ENCODE results near the gene SFXN4.
"Not testable (repeated sequence)": the region's sequence is repeated elsewhere in the genome, so short reads cannot be mapped to it uniquely, and the experiment has no call there.

SFXN4 gene

DNA sequence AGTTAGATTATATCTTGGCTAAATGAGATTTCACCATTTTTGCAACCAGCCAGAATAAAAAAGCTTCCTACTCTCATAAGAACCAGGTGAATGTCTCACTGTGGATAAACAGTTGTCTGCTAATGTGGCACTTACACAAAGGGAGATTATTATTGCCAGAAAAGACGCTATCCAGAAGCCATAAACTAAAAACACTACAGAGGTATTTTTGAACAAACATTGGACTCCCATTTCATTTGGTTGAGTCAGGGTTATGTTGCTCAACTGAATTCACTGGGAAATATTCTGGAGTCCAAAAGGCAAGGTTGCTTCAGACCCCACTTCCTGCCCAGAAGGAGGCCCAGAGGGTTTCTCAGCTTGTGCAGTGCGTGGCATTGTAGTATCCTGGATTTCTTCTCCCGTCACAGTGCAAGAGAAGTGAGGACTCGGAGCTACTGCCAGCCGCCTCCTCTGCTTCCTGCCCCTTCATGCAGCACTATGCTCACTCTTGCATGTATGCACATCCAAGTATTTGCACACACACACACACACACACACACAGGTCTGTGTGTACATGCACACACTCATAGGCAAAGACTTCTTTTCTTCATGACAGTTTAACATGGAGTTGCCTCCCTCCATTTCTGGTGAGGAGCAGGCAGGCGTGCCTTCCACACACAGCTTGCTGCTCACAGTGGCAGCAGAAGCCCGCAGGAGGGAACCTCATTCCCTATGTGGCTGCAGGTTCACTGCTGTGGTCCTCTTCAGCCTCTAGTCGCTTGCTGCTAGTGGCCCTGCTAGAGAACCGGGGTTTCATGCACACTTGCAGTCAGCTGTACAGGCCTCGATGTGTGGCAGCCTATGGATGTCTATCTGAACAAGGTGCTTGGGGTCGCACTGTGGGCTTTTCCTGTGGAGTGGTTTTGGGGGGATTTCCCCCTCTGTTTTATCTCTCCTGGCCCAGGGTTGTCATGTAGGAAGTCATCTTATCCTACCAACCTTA lies 51.5 kb downstream of the SFXN4 start:
- no peak for DNase-seq (ENCODE audit: extremely low read depth in 1 of 2, low read depth in 1 of 2)

DNA sequence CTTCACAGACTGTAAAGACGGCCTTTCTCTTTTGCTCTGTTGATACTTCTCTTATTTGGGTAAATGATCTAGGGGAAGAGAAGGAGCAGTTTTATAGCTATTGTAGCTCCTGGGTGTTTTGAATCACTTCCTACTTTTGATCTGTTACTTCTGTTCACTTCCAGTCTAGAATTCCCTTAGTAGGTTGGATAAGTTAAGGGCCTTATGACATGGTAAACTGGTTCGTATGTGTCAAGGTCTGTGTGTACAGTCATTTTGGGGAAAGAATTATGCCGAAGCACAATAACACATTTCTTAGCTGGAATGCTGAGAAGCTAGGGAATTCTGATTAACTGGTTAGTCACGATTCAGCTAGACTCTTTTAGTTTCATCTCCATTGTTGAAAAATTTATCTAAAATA lies 53.5 kb downstream of the SFXN4 start:
- DNase-seq (ENCODE audit: extremely low read depth in 1 of 2, low read depth in 1 of 2) = no peak

GRCh38 chr10:119107771-119108170 lies 57.7 kb downstream of the SFXN4 start:
- DNase-seq (ENCODE audit: extremely low read depth in 1 of 2, low read depth in 1 of 2) = not testable (repeated sequence)

GRCh38 chr10:119107106-119107505 lies 58.4 kb downstream of the SFXN4 start:
- DNase-seq (ENCODE audit: extremely low read depth in 1 of 2, low read depth in 1 of 2) = not testable (repeated sequence)

DNA sequence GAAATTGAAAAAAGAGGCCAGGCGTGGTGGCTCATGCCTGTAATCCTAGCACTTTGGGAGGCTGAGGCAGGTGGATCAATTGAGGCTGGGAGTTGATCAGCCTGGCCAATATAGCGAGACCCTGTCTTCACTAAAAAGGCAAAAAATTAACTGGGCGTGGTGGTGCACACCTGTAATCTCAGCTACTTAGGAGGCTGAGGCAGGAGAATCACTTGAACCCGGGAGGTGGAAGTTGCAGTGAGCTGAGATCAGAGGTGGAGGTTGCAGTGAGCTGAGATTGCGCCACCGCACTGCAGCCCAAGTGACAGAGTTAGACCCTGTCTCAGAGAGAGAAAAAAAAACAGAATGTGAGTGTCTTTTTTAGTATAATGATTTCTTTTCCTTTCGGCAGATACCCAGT lies 59.6 kb downstream of the SFXN4 start:
- DNase-seq (ENCODE audit: extremely low read depth in 1 of 2, low read depth in 1 of 2) = not testable (repeated sequence)

- no peak for DNase-seq (ENCODE audit: extremely low read depth in 1 of 2, low read depth in 1 of 2)
These were observed 60.4 kb downstream of the SFXN4 start for GRCh38 chr10:119105155-119105554.

GRCh38 chr10:119104654-119105015 lies 60.9 kb downstream of the SFXN4 start:
- no peak for DNase-seq (ENCODE audit: extremely low read depth in 1 of 2, low read depth in 1 of 2)

DNA sequence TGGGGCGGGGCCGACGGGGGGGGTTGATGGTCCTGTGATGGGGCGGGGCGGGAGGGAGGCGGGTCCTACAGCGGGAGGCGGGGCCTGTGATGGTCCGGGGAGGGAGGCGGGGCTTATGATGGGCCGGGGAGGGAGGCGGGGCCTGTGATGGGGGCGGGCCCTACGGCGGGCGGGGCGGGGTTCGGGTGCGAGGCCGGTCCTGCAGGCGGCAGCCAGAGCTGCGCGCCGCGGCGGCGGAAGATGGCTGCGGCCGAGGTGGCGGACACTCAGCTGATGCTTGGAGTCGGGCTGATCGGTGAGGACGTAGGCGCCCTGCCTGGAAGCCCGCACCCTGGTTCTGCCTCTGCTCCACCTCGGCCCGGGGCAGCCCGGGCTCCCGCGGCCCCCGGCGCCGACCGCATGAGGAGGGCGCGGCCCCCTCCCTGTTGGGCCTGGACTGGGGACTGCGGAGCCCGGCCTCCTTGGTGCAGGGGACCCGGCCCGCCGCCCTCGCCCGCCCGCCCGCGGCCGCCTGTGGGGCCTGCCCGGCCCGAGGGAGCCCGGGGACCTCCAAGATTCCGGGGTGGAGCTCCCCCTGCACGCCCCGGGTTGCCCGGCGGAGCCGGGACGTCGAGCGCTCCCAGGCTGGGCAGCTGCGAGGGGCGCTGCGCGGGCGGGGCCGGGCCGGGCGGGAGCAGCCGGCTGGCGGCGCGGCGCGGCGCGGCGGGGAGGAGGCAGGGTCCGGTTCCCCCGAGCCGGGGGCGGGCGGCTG lies 61.4 kb downstream of the SFXN4 start, which contains the start of gene DENND10:
TSS of gene DENND10 (plus strand) at position 211 of the 751 bp plus-strand sequence. CDS start at position 241, 30 bp downstream.
- peak; percentile 49 to 59 for DNase-seq (ENCODE audit: extremely low read depth in 1 of 2, low read depth in 1 of 2)

- no peak for DNase-seq (ENCODE audit: extremely low read depth in 1 of 2, low read depth in 1 of 2)
These were observed 62.1 kb downstream of the SFXN4 start for GRCh38 chr10:119103241-119103902.

GRCh38 chr10:119101366-119102098 lies 64.0 kb downstream of the SFXN4 start:
- no peak for DNase-seq (ENCODE audit: extremely low read depth in 1 of 2, low read depth in 1 of 2)

DNA sequence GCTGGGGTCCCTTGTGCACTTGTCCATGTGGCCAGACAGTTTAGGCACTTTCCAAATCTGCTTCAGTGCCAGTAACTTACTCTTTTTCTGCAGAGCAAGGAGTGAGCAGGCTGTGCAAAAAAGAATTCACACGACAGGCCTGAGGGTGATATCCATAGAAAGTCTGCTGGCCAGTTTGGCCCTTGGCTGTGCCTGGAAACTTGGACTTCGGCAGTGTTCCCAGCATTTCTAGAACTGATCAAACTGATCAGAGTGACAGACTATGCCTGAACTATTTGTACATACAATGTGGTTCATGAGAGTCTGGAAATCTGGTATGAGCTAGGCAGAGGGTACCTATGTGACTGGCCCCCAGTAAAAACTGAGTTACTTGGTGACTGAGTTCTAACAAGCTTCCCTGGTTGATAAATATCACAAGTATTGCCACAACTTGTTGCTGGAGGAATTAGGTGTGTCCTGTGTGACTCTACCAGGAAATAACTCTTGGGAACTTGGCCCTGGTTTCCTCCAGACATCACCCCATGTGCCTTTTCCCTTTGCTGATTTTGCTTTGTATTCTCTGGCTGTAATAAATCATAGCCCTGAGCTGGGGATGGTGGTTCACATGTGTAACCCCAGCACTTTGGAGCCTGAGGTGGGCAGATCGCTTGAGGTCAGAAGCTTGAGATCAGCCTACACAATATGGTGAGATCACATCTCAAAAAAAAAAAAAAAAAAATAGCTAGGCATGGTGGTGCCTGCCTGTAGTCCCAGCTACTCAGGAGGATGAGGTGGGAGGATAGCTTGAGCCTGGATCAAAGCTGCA lies 64.9 kb downstream of the SFXN4 start:
- no peak for DNase-seq (ENCODE audit: extremely low read depth in 1 of 2, low read depth in 1 of 2)

- no peak for DNase-seq (ENCODE audit: extremely low read depth in 1 of 2, low read depth in 1 of 2)
These were observed 66.9 kb downstream of the SFXN4 start for GRCh38 chr10:119098576-119098975.

DNA sequence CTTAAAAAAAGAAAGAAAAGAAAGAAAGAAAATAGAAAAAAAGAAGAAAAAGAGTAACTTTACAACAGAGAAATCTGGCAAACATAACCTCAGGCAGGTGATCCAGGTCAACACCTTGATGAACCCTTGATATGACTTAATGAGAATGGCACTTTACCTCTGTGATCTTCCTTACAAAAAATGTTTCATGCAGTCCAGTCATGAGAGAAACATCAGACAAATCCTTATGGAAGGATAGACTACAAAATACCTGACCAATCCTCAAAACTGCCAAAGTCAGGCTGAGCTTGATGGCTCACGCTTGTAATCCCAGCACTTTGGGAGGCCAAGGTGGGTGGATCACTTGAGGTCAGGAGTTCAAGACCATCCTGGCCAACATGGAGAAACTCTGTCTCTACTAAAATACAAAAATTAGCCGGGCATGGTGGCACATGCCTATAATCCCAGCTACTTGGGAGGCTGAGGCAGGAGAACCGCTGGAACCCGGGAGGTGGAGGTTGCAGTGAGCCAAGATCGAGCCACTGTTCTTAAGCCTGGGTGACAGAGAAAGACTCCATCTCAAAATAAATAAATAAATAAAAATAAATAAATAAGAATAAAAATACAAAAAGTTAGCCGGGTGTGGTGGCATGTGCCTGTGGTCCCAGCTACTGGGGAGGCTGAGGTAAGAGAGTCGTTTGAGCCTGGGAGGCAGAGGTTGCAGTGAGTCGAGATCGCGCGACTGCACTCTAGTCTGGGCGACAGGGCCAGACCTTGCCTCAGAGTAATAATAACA lies 68.7 kb downstream of the SFXN4 start:
- not testable (repeated sequence) for DNase-seq (ENCODE audit: extremely low read depth in 1 of 2, low read depth in 1 of 2)

DNA sequence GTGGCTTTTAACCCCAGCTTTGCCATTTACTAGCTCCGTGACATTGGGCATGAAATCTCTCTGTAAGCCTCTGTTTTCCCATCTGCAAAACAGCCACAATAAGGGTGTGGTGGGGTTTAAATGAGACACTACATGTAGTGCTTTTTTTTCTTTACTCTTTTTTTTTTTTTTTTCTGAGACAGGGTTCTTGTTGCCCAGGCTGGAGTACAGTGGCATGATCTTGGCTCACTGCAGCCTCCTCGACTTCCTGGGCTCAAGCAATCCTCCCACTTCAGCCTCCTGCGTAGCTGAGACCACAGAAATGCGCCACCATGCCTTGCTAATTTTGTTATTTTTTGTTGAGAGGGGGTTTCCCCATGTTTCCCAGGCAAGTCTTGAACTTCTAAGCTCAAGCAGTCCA lies 69.9 kb downstream of the SFXN4 start:
- DNase-seq (ENCODE audit: extremely low read depth in 1 of 2, low read depth in 1 of 2) = no peak

- DNase-seq (ENCODE audit: extremely low read depth in 1 of 2, low read depth in 1 of 2) = no peak
These were observed 74.5 kb downstream of the SFXN4 start for GRCh38 chr10:119090968-119091367.
